T-cell (primary cell): ENCODE measurements around the gene NES. TPM values are rescaled to one million over a fixed set of nuclear protein-coding genes. Genes with fewer than 3 reads are reported as not detected.

Source experiments
- ATAC-seq, 4 experiments: fragments of 200-7000 bp in 3 of 4; fragments of 150-1000 bp in 1 of 4; cut with Tn5 transposase; replicated peaks in 1 of 4; 1 replicate in 3 of 4; 2 replicates in 1 of 4; pipeline ENCODE4 v1.10.0; 2021; ENCODE audit warnings: moderate library complexity in 3 of 4, mild to moderate bottlenecking in 2 of 4, moderate number of reproducible peaks in 1 of 4
- CTCF ChIA-PET, 2 donors: fragments of 300-600 bp; sonication (Branson Sonifier 250); formaldehyde crosslinking; loops; one replicate each; lab custom pipeline; 2022; ENCODE audit warnings: antibody characterized with exemption in 2 of 2; lab: Charles Lee
- POLR2A ChIA-PET, 2 donors: fragments of 300-600 bp; sonication (Branson Sonifier 250); formaldehyde crosslinking; loops; one replicate each; lab custom pipeline; 2022; ENCODE audit warnings: antibody characterized with exemption in 2 of 2; lab: Charles Lee
- DNase-seq, 35 experiments: peaks; one replicate each; pipeline versions ENCODE4 v3.0.0 to v3.0.0-alpha.2; 2013 to 2023
- H3K27ac ChIP-seq: one replicate; pipeline ENCODE4 v1.5.1; 2013; ENCODE audit warnings: low read length
- H3K27me3 ChIP-seq, 2 experiments: replicated peaks in 1 of 2; 1 replicate in 1 of 2; 2 replicates in 1 of 2; pipeline versions ENCODE4 v1.6.1 to v1.7.0; 2013; ENCODE audit warnings: low read length in 1 of 2, mixed read lengths in 1 of 2; ENCODE audit not compliant: control insufficient read depth in 2 of 2, insufficient read depth in 2 of 2; ENCODE audit errors: extremely low read depth in 1 of 2
- H3K36me3 ChIP-seq, 2 donors: 1 replicate in 1 of 2; 2 replicates in 1 of 2; pipeline versions ENCODE4 v1.6.1 to v1.7.0; 2013; ENCODE audit warnings: low read length in 1 of 2; ENCODE audit not compliant: control insufficient read depth in 2 of 2, insufficient read depth in 1 of 2; ENCODE audit errors: extremely low read depth in 1 of 2
- H3K4me1 ChIP-seq, 2 experiments: 1 replicate in 1 of 2; 2 replicates in 1 of 2; pipeline versions ENCODE4 v1.6.1 to v1.7.0; 2013; ENCODE audit warnings: low read length in 2 of 2, mixed read lengths in 1 of 2; ENCODE audit not compliant: insufficient read depth in 2 of 2, control insufficient read depth in 1 of 2; ENCODE audit errors: extremely low read depth in 1 of 2
- H3K4me3 ChIP-seq, 2 donors: 1 replicate in 1 of 2; 2 replicates in 1 of 2; pipeline versions ENCODE4 v1.5.1 to v1.7.0; 2013; ENCODE audit warnings: mild to moderate bottlenecking in 2 of 2, low read length in 1 of 2, moderate library complexity in 1 of 2; ENCODE audit not compliant: control insufficient read depth in 1 of 2; ENCODE audit errors: extremely low read depth in 1 of 2
- H3K9me3 ChIP-seq: 2 replicates; pipeline ENCODE4 v1.7.0; 2013
- H3K27ac Mint-ChIP-seq, 2 donors: one replicate each; pipeline ENCODE4 v1.8.0; 2020 to 2021; ENCODE audit warnings: mild to moderate bottlenecking in 2 of 2, mixed read lengths in 2 of 2
- H3K27me3 Mint-ChIP-seq, 2 donors: one replicate each; pipeline ENCODE4 v1.8.0; 2021 to 2022; ENCODE audit warnings: mixed read lengths in 2 of 2
- H3K36me3 Mint-ChIP-seq: one replicate; pipeline ENCODE4 v1.8.0; 2021; ENCODE audit warnings: mixed read lengths
- H3K4me1 Mint-ChIP-seq, 3 donors: one replicate each; pipeline ENCODE4 v1.8.0; 2020 to 2022; ENCODE audit warnings: mixed read lengths in 3 of 3, mild to moderate bottlenecking in 1 of 3
- H3K4me3 Mint-ChIP-seq, 3 donors: one replicate each; pipeline ENCODE4 v1.8.0; 2020 to 2022; ENCODE audit warnings: mild to moderate bottlenecking in 3 of 3, mixed read lengths in 3 of 3, moderate library complexity in 3 of 3
- H3K9me3 Mint-ChIP-seq, 3 donors: one replicate each; pipeline ENCODE4 v1.8.0; 2020 to 2022; ENCODE audit warnings: mixed read lengths in 3 of 3
- WGBS: methylation state at CpG from one replicate; pipeline ENCODE4 v1.1.5; 2013; ENCODE audit warnings: missing lambda C conversion rate; ENCODE audit not compliant: insufficient coverage; 5-methylcytosine and 5-hydroxymethylcytosine counted together
- total RNA-seq, 35 experiments: library from RNA in 6 of 35; stranded (reverse) in 6 of 35; fragments of 120-200 nt in 1 of 35; gene quantifications; one replicate each; pipeline versions ENCODE4 v1.2.1 to v1.2.4 and lab custom pipeline; 2013 to 2026

The NES gene
- total RNA-seq, 5 donors from 2014 or later (not counting 1 experiment from before 2014, with no cell fraction given) = 0.10 to 0.35 (median 0.25) TPM; not detected in 2

- peaks cover 9 to 53% of the 10 kb centered on the region in 2 experiments for H3K4me1 ChIP-seq
- ChIA-PET POLR2A (no interaction called here), CTCF (interaction anchor here (0.7 to 1.4 kb wide), 3 partner anchors 13 to 59 kb away, joined by 4 to 6 read pairs (median 4); no protein-coding TSS in a partner anchor)
- no peak overlapping the region for H3K4me3 Mint-ChIP-seq
- H3K9me3 ChIP-seq = no peaks in the 10 kb centered on the region
- no peaks in the 10 kb centered on the region for H3K9me3 Mint-ChIP-seq
- DNase-seq (no peak), ATAC-seq (no peak)
- no peak overlapping the region for H3K27ac ChIP-seq
- peaks cover 36 to 55% (median 45%) of the 10 kb centered on the region in 3 donors for H3K4me1 Mint-ChIP-seq
- WGBS = 64% methylated on average over 8 of the region's 12 CpGs
- no peak overlapping the region for H3K4me3 ChIP-seq
- no peaks in the 10 kb centered on the region for H3K36me3 ChIP-seq
- peaks cover 0 to 26% of the 10 kb centered on the region in 2 experiments for H3K27me3 ChIP-seq
- H3K27me3 Mint-ChIP-seq = peaks cover 4% of the 10 kb centered on the region in 2 donors
- peak overlapping the region; percentile 44 to 58 for H3K27ac Mint-ChIP-seq
- H3K36me3 Mint-ChIP-seq = no peaks in the 10 kb centered on the region
Observed at GRCh38 chr1:156662005-156662799, 15.0 kb downstream of the NES start.

DNA sequence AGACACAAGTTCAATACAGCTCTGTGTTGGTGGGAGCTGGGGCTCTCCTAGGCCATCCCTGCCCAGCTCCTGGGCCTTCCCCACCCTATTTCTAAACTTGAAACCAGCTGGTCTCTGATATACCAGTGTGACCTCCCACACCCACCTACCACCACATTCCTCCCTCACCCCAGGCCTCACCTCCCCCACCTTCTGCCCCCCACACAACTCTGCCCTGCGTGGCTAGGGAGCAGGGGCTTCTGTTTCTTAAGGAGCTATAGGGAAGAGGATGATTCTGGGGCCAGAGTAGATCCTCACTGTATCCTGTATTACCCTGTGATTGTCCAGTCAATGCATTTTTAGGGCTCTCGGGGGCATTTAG lies 16.5 kb downstream of the NES start:
- Histone ChIP-seq H3K9me3 (no peaks in the 10 kb centered on the region), H3K27me3 (peaks cover 0 to 40% of the 10 kb centered on the region in 2 experiments), H3K4me1 (peaks cover 16 to 62% of the 10 kb centered on the region in 2 experiments), H3K27ac (no peak overlapping the region), H3K36me3 (no peaks in the 10 kb centered on the region), H3K4me3 (no peak overlapping the region)
- no peaks in the 10 kb centered on the region for H3K36me3 Mint-ChIP-seq
- POLR2A ChIA-PET = interaction anchor here in 1 of 2 donors (0.6 kb wide), 1 partner anchor 80 kb away, joined by 3 read pairs; the partner anchor contains the start of gene MRPL24
- ATAC-seq (peak in 1 of 4 experiments; percentile 4), DNase-seq (no peak)
- peaks cover 19% of the 10 kb centered on the region in 2 donors for H3K27me3 Mint-ChIP-seq
- no peaks in the 10 kb centered on the region for H3K9me3 Mint-ChIP-seq
- peak overlapping the region; percentile 57 to 77 for H3K27ac Mint-ChIP-seq
- peaks cover 45 to 66% (median 52%) of the 10 kb centered on the region in 3 donors for H3K4me1 Mint-ChIP-seq
- WGBS = 75% methylated on average over 1 of the region's 2 CpGs
- H3K4me3 Mint-ChIP-seq = peak overlapping the region in 1 of 3 donors; percentile 41
- CTCF ChIA-PET = interaction anchor here (0.6 to 2.6 kb wide), 11 partner anchors 11 to 479 kb away, joined by 3 to 10 read pairs (median 4); partner anchors contain the start of gene NES (in 1 of the 2)

DNA sequence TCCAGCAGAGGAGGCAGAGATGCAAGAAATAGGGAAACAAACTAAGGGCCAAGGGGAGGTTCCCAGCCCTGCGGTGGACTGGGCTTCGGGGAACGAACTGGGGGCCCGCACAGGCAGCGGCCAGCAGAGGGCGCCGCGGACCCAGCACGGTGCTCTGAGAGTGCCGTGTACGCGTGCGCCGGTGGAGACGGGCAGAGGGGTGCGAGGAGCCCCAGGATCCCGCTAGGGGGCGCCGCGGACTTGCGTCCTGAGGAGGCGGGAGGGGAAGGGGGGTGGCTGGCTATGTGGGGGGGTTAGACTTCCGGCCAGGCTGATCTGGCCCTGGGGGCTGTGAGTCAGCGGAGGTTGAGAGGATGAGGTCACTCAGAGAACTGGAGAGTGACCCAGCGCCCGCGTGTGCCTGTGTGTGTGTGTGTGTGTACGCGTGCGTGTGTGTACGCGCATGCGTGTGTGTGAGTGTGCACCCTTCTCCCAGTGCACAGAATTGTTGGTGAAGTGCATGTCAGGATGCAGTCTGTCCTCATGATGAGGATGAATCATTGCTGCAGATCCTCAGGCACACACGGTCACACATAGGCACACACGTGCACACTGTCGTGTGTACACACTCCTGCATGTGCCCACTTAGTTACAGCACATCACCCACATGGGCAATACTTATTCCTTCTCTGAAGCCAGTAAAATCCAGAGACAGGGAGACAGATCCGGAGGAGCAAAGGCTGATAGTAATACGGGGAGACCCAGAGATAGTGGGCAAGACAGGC lies 17.0 kb downstream of the NES start:
- H3K4me1 Mint-ChIP-seq = peaks cover 45 to 62% (median 52%) of the 10 kb centered on the region in 3 donors
- peak overlapping the region in 2 of 3 donors; percentile 17 to 52 for H3K4me3 Mint-ChIP-seq
- Histone ChIP-seq H3K36me3 (no peaks in the 10 kb centered on the region), H3K27me3 (peaks cover 3 to 46% of the 10 kb centered on the region in 2 experiments), H3K4me3 (peak overlapping the region in 1 of 2 donors; percentile 15), H3K27ac (no peak overlapping the region), H3K4me1 (peaks cover 16 to 62% of the 10 kb centered on the region in 2 experiments), H3K9me3 (no peaks in the 10 kb centered on the region)
- 12% methylated on average over 30 of the region's 38 CpGs for WGBS
- DNase-seq = peak; percentile 74 to 95 (median 87)
- H3K27ac Mint-ChIP-seq = peak overlapping the region; percentile 64 to 71
- POLR2A ChIA-PET = interaction anchor here in 1 of 2 donors (0.6 kb wide), 1 partner anchor 81 kb away, joined by 3 read pairs; the partner anchor contains the start of gene MRPL24
- H3K36me3 Mint-ChIP-seq = no peaks in the 10 kb centered on the region
- H3K9me3 Mint-ChIP-seq = no peaks in the 10 kb centered on the region
- CTCF ChIA-PET = interaction anchor here (0.6 to 2.6 kb wide), 9 partner anchors 17 to 483 kb away, joined by 4 to 10 read pairs (median 6); partner anchors contain the start of gene NES (in 1 of the 2)
- peak; percentile 74 to 87 (median 80) for ATAC-seq
- peaks cover 24 to 25% of the 10 kb centered on the region in 2 donors for H3K27me3 Mint-ChIP-seq

DNA sequence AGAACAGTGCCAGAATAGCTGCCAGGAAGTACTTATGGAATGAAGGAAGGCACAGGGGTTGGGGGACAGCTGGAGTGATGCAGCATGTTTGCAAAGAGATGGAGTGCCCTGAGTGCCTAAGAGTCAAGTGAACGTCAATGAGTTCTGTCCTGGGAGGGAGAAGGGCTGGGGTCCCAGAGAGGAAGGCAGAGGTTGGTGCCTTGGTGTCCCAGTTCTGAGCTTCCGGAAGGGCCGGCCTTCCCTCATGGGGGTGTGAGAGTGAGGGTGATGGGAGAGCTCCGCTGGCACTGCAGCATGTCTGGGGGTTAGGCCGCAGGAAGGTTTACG lies 17.6 kb downstream of the NES start:
- peaks cover 16 to 58% of the 10 kb centered on the region in 2 experiments for H3K4me1 ChIP-seq
- Mint-ChIP-seq H3K4me1 (peaks cover 45 to 62% (median 52%) of the 10 kb centered on the region in 3 donors), H3K4me3 (peak overlapping the region in 2 of 3 donors; percentile 17 to 52), H3K27ac (peak overlapping the region; percentile 11 to 71), H3K27me3 (peaks cover 28 to 29% of the 10 kb centered on the region in 2 donors), H3K36me3 (no peaks in the 10 kb centered on the region), H3K9me3 (no peaks in the 10 kb centered on the region)
- peak overlapping the region in 1 of 2 donors; percentile 15 for H3K4me3 ChIP-seq
- no peaks in the 10 kb centered on the region for H3K36me3 ChIP-seq
- H3K27me3 ChIP-seq = peaks cover 4 to 46% of the 10 kb centered on the region in 2 experiments
- no peaks in the 10 kb centered on the region for H3K9me3 ChIP-seq
- ChIA-PET POLR2A (no interaction called here), CTCF (interaction anchor here (0.5 to 2.6 kb wide), 7 partner anchors 19 to 483 kb away, joined by 3 to 10 read pairs (median 4); no protein-coding TSS in a partner anchor)
- ATAC-seq (no peak), DNase-seq (peak in 1 of 35 experiments; percentile 17)
- WGBS = 30% methylated on average over 6 of the region's 6 CpGs
- H3K27ac ChIP-seq = no peak overlapping the region

GRCh38 chr1:156658945-156659574 lies 18.1 kb downstream of the NES start:
- DNase-seq = no peak
- Mint-ChIP-seq H3K4me3 (peak overlapping the region in 1 of 3 donors; percentile 85), H3K27me3 (peaks cover 34 to 35% of the 10 kb centered on the region in 2 donors), H3K9me3 (no peaks in the 10 kb centered on the region), H3K36me3 (no peaks in the 10 kb centered on the region), H3K4me1 (peaks cover 45 to 62% (median 52%) of the 10 kb centered on the region in 3 donors), H3K27ac (no peak overlapping the region)
- no peaks in the 10 kb centered on the region for H3K36me3 ChIP-seq
- no peak overlapping the region for H3K4me3 ChIP-seq
- WGBS = 63% methylated on average over 3 of the region's 10 CpGs
- H3K9me3 ChIP-seq = no peaks in the 10 kb centered on the region
- no peak for ATAC-seq
- CTCF ChIA-PET = interaction anchor here (0.5 to 2.6 kb wide), 5 partner anchors 19 to 48 kb away, joined by 3 to 10 read pairs (median 4); no protein-coding TSS in a partner anchor
- peaks cover 16 to 58% of the 10 kb centered on the region in 2 experiments for H3K4me1 ChIP-seq
- POLR2A ChIA-PET = interaction anchor here in 1 of 2 donors (0.7 kb wide), 1 partner anchor 13 kb away, joined by 3 read pairs; no protein-coding TSS in a partner anchor
- no peak overlapping the region for H3K27ac ChIP-seq
- H3K27me3 ChIP-seq = peaks cover 4 to 52% of the 10 kb centered on the region in 2 experiments
